Activated CD4-positive, alpha-beta memory T cell treated with anti-CD3 and anti-CD28 coated beads, Interleukin-2, amount 10 ng/mL, durations not matched to agents 7 days and 5 days (primary cell): ENCODE results near the gene RECK. TPM values are rescaled to one million over a fixed set of nuclear protein-coding genes. Genes with fewer than 3 reads are reported as not detected.

ENCODE experiments used
- CTCF ChIA-PET: fragments of 350-600 bp; sonication (Branson Sonifier 250); formaldehyde crosslinking; loops from one replicate; lab custom pipeline; 2021; ENCODE audit warnings: antibody characterized with exemption, inconsistent platforms; lab: Charles Lee
- POLR2A ChIA-PET: fragments of 350-600 bp; sonication (Branson Sonifier 250); formaldehyde crosslinking; loops from one replicate; lab custom pipeline; 2021; ENCODE audit warnings: antibody characterized with exemption; lab: Charles Lee
- DNase-seq: peaks from one replicate; pipeline ENCODE4 v3.0.0-alpha.2; 2020
- H3K27ac Mint-ChIP-seq: one replicate; pipeline ENCODE4 v1.8.0; 2021; ENCODE audit warnings: mild to moderate bottlenecking, mixed read lengths
- H3K27me3 Mint-ChIP-seq: one replicate; pipeline ENCODE4 v1.8.0; 2021; ENCODE audit warnings: mixed read lengths
- H3K36me3 Mint-ChIP-seq: one replicate; pipeline ENCODE4 v1.8.0; 2021; ENCODE audit warnings: low read depth, mixed read lengths
- H3K4me1 Mint-ChIP-seq: one replicate; pipeline ENCODE4 v1.8.0; 2021; ENCODE audit warnings: mixed read lengths
- H3K4me3 Mint-ChIP-seq: one replicate; pipeline ENCODE4 v1.8.0; 2021; ENCODE audit warnings: mild to moderate bottlenecking, mixed read lengths
- H3K9me3 Mint-ChIP-seq: one replicate; pipeline ENCODE4 v1.8.0; 2021; ENCODE audit warnings: mixed read lengths
- total RNA-seq, 2 experiments: library from RNA; stranded (reverse); gene quantifications; one replicate each; pipeline ENCODE4 v1.2.3, GENCODE V29; 2021

RECK gene
- total RNA-seq, 2 experiments from 2014 or later, result 7.4 to 8.1 TPM

GRCh38 chr9:36031774-36032555 is 4.7 kb upstream of the RECK start:
- no peak overlapping the region for H3K4me3 Mint-ChIP-seq
- no peak for DNase-seq
- H3K9me3 Mint-ChIP-seq, result no peaks in the 10 kb centered on the region
- ChIA-PET POLR2A (no interaction called here), CTCF (interaction anchor here (1.3 to 1.4 kb wide), 2 partner anchors 9 kb away, joined by 3 to 11 read pairs; no protein-coding TSS in a partner anchor)
- peaks cover 34% of the 10 kb centered on the region for H3K27me3 Mint-ChIP-seq
- H3K27ac Mint-ChIP-seq, result no peak overlapping the region
- H3K4me1 Mint-ChIP-seq, result peaks cover 4% of the 10 kb centered on the region
- no peaks in the 10 kb centered on the region for H3K36me3 Mint-ChIP-seq

- Mint-ChIP-seq H3K27me3 (peaks cover 34% of the 10 kb centered on the region), H3K36me3 (no peaks in the 10 kb centered on the region), H3K4me3 (no peak overlapping the region), H3K9me3 (no peaks in the 10 kb centered on the region), H3K27ac (no peak overlapping the region), H3K4me1 (peaks cover 19% of the 10 kb centered on the region)
- ChIA-PET POLR2A (no interaction called here), CTCF (interaction anchor here (3.1 kb wide), 1 partner anchor 10 kb away, joined by 13 read pairs; no protein-coding TSS in a partner anchor)
- DNase-seq, result no peak
These were observed 2.9 kb upstream of the RECK start for GRCh38 chr9:36033788-36034187.

DNA sequence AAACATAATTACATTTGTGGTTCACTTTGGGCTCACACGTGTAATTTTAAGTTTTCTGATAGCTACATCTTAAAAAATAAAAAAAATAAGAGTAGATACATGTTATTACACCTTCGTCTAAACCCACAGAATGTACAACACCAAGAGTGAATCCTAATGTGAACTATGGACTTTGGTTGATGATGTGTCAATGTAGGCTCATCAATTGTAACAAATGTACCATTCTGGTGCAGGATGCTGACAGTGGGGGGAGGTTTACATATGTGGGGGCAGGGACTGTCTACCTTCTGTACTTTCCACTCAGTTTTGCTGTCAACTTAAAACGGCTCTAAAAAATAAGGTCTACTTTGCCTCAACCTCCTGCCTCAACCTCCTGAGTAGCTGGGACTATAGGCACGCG is 2.5 kb upstream of the RECK start:
- Mint-ChIP-seq H3K27me3 (peaks cover 29% of the 10 kb centered on the region), H3K9me3 (no peaks in the 10 kb centered on the region), H3K36me3 (no peaks in the 10 kb centered on the region), H3K27ac (no peak overlapping the region), H3K4me1 (peaks cover 19% of the 10 kb centered on the region), H3K4me3 (no peak overlapping the region)
- CTCF ChIA-PET, result interaction anchor here (3.1 kb wide), 1 partner anchor 10 kb away, joined by 13 read pairs; no protein-coding TSS in a partner anchor
- DNase-seq, result no peak
- POLR2A ChIA-PET, result no interaction called here

- no peak overlapping the region for H3K27ac Mint-ChIP-seq
- H3K36me3 Mint-ChIP-seq, result no peaks in the 10 kb centered on the region
- peaks cover 21% of the 10 kb centered on the region for H3K4me1 Mint-ChIP-seq
- ChIA-PET POLR2A (no interaction called here), CTCF (interaction anchor here (2.6 to 3.1 kb wide), 2 partner anchors 11 to 28 kb away, joined by 10 to 13 read pairs; no protein-coding TSS in a partner anchor)
- H3K27me3 Mint-ChIP-seq, result peaks cover 26% of the 10 kb centered on the region
- H3K4me3 Mint-ChIP-seq, result no peak overlapping the region
- H3K9me3 Mint-ChIP-seq, result no peaks in the 10 kb centered on the region
- DNase-seq, result no peak
These were observed 1.7 kb upstream of the RECK start for GRCh38 chr9:36035006-36035405.

GRCh38 chr9:36036253-36036779 is 397 bp upstream of the RECK start:
- Mint-ChIP-seq H3K4me3 (peak overlapping the region; percentile 90), H3K9me3 (no peaks in the 10 kb centered on the region), H3K27ac (peak overlapping the region; percentile 14), H3K4me1 (peaks cover 31% of the 10 kb centered on the region), H3K27me3 (peaks cover 17% of the 10 kb centered on the region), H3K36me3 (no peaks in the 10 kb centered on the region)
- POLR2A ChIA-PET, result interaction anchor here (1.3 to 2.3 kb wide), 3 partner anchors 8 to 154 kb away, joined by 3 to 8 read pairs (median 5); partner anchors contain the start of gene CLTA
- CTCF ChIA-PET, result interaction anchor here (0.6 to 3.1 kb wide), 4 partner anchors 12 to 180 kb away, joined by 3 to 13 read pairs (median 6); no protein-coding TSS in a partner anchor
- DNase-seq, result no peak

- no peak for DNase-seq
- CTCF ChIA-PET, result interaction anchor here (0.6 to 2.6 kb wide), 4 partner anchors 14 to 109 kb away, joined by 3 to 11 read pairs (median 8); no protein-coding TSS in a partner anchor
- POLR2A ChIA-PET, result interaction anchor here (1.3 to 2.3 kb wide), 4 partner anchors 10 to 152 kb away, joined by 3 to 8 read pairs (median 4); partner anchors contain the start of gene CLTA
- Mint-ChIP-seq H3K36me3 (no peaks in the 10 kb centered on the region), H3K27ac (peak overlapping the region; percentile 45), H3K4me1 (peaks cover 43% of the 10 kb centered on the region), H3K27me3 (peaks cover 5% of the 10 kb centered on the region), H3K9me3 (no peaks in the 10 kb centered on the region), H3K4me3 (peak overlapping the region; percentile 90)
These were observed 923 bp downstream of the RECK start for GRCh38 chr9:36037549-36038122.

DNA sequence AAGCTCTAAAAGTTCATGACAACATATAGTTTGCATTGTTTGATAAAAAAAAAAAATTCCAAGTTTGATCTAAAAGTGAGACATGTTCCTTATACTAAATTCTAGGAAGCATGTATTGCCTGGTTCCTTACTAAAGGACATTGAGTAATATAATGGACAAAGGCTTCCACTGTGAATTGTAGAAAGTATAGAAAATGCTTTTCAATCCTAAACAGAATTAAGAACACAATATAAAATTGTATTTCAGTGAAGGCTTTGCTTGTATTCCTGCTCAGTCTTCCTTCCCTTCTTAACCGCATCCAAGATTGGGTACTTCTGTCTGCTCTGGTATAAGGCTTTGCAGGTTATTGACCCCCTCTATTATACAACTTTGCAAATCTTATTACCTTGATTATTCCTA is 2.4 kb downstream of the RECK start:
- H3K27me3 Mint-ChIP-seq, result no peaks in the 10 kb centered on the region
- no peaks in the 10 kb centered on the region for H3K9me3 Mint-ChIP-seq
- no peak overlapping the region for H3K27ac Mint-ChIP-seq
- H3K36me3 Mint-ChIP-seq, result no peaks in the 10 kb centered on the region
- CTCF ChIA-PET, result interaction anchor here (1.3 to 2.4 kb wide), 2 partner anchors 16 to 128 kb away, joined by 5 to 11 read pairs; no protein-coding TSS in a partner anchor
- POLR2A ChIA-PET, result interaction anchor here (0.9 kb wide), 1 partner anchor 152 kb away, joined by 3 read pairs; the partner anchor contains the start of gene CLTA
- DNase-seq, result no peak
- H3K4me3 Mint-ChIP-seq, result no peak overlapping the region
- peaks cover 49% of the 10 kb centered on the region for H3K4me1 Mint-ChIP-seq

DNA sequence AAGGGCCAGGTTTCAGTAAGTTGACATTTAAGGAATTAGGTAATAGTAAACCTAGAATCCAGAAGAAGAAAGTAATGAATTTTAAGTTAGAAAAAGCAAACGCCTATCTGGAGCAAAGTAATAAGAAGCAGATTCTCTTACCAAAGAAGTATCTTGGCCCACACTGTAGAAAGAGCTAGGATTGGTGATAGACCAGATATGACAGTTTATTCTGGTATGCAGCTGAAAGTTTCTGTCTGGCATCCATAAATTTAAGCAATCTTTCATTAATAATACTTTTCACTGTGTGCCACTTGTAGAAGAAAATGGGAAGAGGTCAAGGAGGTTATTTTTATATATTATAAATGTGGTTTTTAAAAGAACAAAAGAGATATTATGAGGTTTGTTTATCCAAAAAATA is 3.0 kb downstream of the RECK start:
- no peak for DNase-seq
- CTCF ChIA-PET, result interaction anchor here (2.4 kb wide), 1 partner anchor 16 kb away, joined by 11 read pairs; no protein-coding TSS in a partner anchor
- Mint-ChIP-seq H3K27ac (no peak overlapping the region), H3K36me3 (no peaks in the 10 kb centered on the region), H3K9me3 (no peaks in the 10 kb centered on the region), H3K4me1 (peaks cover 54% of the 10 kb centered on the region), H3K4me3 (no peak overlapping the region), H3K27me3 (no peaks in the 10 kb centered on the region)
- POLR2A ChIA-PET, result no interaction called here

- ChIA-PET POLR2A (no interaction called here), CTCF (interaction anchor here (1.1 kb wide), 1 partner anchor 63 kb away, joined by 3 read pairs; no protein-coding TSS in a partner anchor)
- Mint-ChIP-seq H3K4me3 (no peak overlapping the region), H3K36me3 (no peaks in the 10 kb centered on the region), H3K27ac (no peak overlapping the region), H3K9me3 (no peaks in the 10 kb centered on the region), H3K27me3 (no peaks in the 10 kb centered on the region), H3K4me1 (peaks cover 57% of the 10 kb centered on the region)
- DNase-seq, result no peak
These were observed 3.7 kb downstream of the RECK start for GRCh38 chr9:36040271-36040925.

DNA sequence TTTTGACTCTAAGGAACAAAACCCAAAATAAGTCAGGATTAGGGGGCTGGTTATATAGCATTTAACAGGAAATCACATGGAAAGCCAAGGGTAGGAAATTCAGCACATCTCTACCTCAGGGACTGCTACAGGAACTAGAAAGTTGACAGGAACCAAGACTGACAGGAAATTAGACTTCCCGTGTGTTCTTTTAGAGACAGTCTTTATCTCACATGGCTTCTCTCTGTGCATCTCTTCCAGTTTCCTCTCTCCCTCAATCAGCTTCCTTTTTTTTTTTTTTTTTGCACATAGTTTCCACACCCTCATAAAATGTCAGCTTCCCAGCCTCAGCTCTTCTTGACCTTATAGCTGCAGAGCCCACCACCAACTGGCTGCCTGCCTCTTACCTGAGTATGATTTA is 4.8 kb downstream of the RECK start:
- CTCF ChIA-PET, result interaction anchor here (1.0 to 1.1 kb wide), 3 partner anchors 9 to 62 kb away, joined by 3 to 5 read pairs (median 3); no protein-coding TSS in a partner anchor
- DNase-seq, result no peak
- Mint-ChIP-seq H3K27me3 (no peaks in the 10 kb centered on the region), H3K9me3 (no peaks in the 10 kb centered on the region), H3K4me1 (peaks cover 54% of the 10 kb centered on the region), H3K27ac (no peak overlapping the region), H3K36me3 (no peaks in the 10 kb centered on the region), H3K4me3 (no peak overlapping the region)
- POLR2A ChIA-PET, result no interaction called here

- no peaks in the 10 kb centered on the region for H3K36me3 Mint-ChIP-seq
- H3K27ac Mint-ChIP-seq, result no peak overlapping the region
- POLR2A ChIA-PET, result no interaction called here
These were observed 8.9 kb downstream of the RECK start for GRCh38 chr9:36045610-36046009.

DNA sequence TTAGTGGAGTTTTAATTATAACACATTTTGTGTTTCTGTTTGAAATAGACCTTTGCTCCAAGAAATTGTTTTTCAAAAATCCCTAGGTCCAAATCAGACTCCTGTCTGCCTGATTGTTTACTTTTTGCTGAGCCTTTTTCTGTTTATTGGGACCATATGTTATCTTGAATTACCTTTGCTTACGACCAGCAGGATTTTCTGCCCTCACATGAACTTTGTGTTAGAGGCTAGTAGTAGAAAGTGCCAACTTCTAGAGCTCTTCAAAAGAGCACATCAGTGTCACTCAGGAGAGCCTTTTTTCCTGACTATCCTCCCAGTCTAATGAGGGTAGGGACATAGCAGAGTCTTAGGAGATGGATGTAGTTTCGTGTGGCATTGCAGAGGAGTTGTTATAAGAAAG is 10.2 kb downstream of the RECK start:
- ChIA-PET CTCF (no interaction called here), POLR2A (no interaction called here)
- H3K4me1 Mint-ChIP-seq, result peaks cover 21% of the 10 kb centered on the region
- no peak overlapping the region for H3K4me3 Mint-ChIP-seq
- H3K27ac Mint-ChIP-seq, result no peak overlapping the region
- H3K9me3 Mint-ChIP-seq, result no peaks in the 10 kb centered on the region
- no peak for DNase-seq
- no peaks in the 10 kb centered on the region for H3K27me3 Mint-ChIP-seq
- H3K36me3 Mint-ChIP-seq, result no peaks in the 10 kb centered on the region

More at GRCh38 chr9:36045610-36046009, 8.9 kb downstream of the RECK start:
- Mint-ChIP-seq H3K27me3 (no peaks in the 10 kb centered on the region), H3K4me3 (no peak overlapping the region), H3K4me1 (peaks cover 31% of the 10 kb centered on the region), H3K9me3 (no peaks in the 10 kb centered on the region)
- CTCF ChIA-PET, result no interaction called here
- DNase-seq, result no peak
